KMS-11 (cell line): ENCODE measurements around the gene USH2A.
A peak's percentile ranks its signal among the peaks of the same experiment; 100 is the strongest.

ENCODE experiments used
- H2AFZ ChIP-seq: fragments of 200-600 bp; sonication (generic); 2 replicates; pipeline ENCODE4 v1.6.1; 2016; ENCODE audit warnings: antibody characterized with exemption, mixed run types, low read depth
- H3K27ac ChIP-seq: fragments of 200-600 bp; sonication (generic); 2 replicates; pipeline ENCODE4 v1.6.1; 2016; ENCODE audit warnings: mild to moderate bottlenecking, mixed run types
- H3K27me3 ChIP-seq: fragments of 200-600 bp; sonication (generic); 2 replicates; pipeline ENCODE4 v1.6.1; 2017; ENCODE audit warnings: mild to moderate bottlenecking, low read depth, mixed run types, moderate library complexity; ENCODE audit not compliant: insufficient read depth
- H3K36me3 ChIP-seq: fragments of 200-600 bp; sonication (generic); 2 replicates; pipeline ENCODE4 v1.6.1; 2017; ENCODE audit warnings: mild to moderate bottlenecking, mixed run types; ENCODE audit not compliant: insufficient read depth
- H3K4me1 ChIP-seq: fragments of 200-600 bp; sonication (generic); 2 replicates; pipeline ENCODE4 v1.6.1; 2016; ENCODE audit warnings: mild to moderate bottlenecking, low read depth, mixed run types; ENCODE audit not compliant: poor library complexity, severe bottlenecking
- H3K4me2 ChIP-seq: fragments of 200-600 bp; sonication (generic); 2 replicates; pipeline ENCODE4 v1.7.0; 2016; ENCODE audit warnings: mild to moderate bottlenecking, mixed run types
- H3K4me3 ChIP-seq: fragments of 200-600 bp; sonication (generic); IDR thresholded peaks from 2 replicates; pipeline ENCODE4 v1.6.1; 2017; ENCODE audit warnings: low read depth, low read length, mixed read lengths; ENCODE audit not compliant: insufficient read depth
- H3K79me2 ChIP-seq: fragments of 200-600 bp; sonication (generic); 2 replicates; pipeline ENCODE4 v1.6.1; 2016; ENCODE audit warnings: low read depth, mixed run types; ENCODE audit not compliant: insufficient read depth
- H3K9ac ChIP-seq: fragments of 200-600 bp; sonication (generic); 2 replicates; pipeline ENCODE4 v1.6.1; 2016; ENCODE audit warnings: mild to moderate bottlenecking, mixed run types
- H4K20me1 ChIP-seq: fragments of 200-600 bp; sonication (generic); 2 replicates; pipeline ENCODE4 v1.6.1; 2016; ENCODE audit warnings: mild to moderate bottlenecking, mixed run types; ENCODE audit not compliant: insufficient read depth
- TF ChIP-seq, protein P1 (sequence below): fragments of 200-600 bp; sonication (generic); conservative IDR thresholded peaks from 2 replicates; pipeline ENCODE4 v1.6.1; 2017; ENCODE audit warnings: low read depth, mild to moderate bottlenecking, antibody characterized with exemption, low read length, moderate library complexity, mixed read lengths

The USH2A gene

DNA sequence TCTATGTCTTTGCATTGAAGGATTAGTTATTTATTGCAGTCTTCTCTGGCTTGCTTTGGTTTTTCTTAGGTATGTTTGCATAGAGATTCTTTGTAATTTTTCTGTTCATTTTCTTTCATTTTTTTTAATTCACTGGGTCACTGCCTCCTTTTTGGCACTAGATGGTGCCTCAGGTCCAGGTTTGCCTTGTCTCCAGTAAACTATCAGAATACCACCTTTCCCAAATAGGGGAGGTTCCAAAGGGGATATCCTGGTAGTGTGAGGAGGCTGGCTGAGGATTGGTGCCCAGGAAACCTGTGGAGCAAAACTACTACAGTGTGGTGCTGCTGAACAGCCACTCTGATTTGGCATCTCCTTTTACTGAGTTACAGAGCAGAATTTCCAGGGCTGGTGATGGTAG is 599.0 kb downstream of the USH2A start:
- Histone ChIP-seq H4K20me1 (no peaks in the 10 kb centered on the region), H3K27me3 (no peaks in the 10 kb centered on the region), H3K36me3 (no peaks in the 10 kb centered on the region), H2AFZ (no peak overlapping the region), H3K4me3 (no peak overlapping the region), H3K9ac (no peak overlapping the region), H3K27ac (no peak overlapping the region), H3K4me2 (no peak overlapping the region), H3K79me2 (no peaks in the 10 kb centered on the region), H3K4me1 (no peaks in the 10 kb centered on the region)
- TF ChIP-seq, protein P1, sequence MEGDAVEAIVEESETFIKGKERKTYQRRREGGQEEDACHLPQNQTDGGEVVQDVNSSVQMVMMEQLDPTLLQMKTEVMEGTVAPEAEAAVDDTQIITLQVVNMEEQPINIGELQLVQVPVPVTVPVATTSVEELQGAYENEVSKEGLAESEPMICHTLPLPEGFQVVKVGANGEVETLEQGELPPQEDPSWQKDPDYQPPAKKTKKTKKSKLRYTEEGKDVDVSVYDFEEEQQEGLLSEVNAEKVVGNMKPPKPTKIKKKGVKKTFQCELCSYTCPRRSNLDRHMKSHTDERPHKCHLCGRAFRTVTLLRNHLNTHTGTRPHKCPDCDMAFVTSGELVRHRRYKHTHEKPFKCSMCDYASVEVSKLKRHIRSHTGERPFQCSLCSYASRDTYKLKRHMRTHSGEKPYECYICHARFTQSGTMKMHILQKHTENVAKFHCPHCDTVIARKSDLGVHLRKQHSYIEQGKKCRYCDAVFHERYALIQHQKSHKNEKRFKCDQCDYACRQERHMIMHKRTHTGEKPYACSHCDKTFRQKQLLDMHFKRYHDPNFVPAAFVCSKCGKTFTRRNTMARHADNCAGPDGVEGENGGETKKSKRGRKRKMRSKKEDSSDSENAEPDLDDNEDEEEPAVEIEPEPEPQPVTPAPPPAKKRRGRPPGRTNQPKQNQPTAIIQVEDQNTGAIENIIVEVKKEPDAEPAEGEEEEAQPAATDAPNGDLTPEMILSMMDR: peak; percentile 40; the same call in 1 of the 2 replicates

- H4K20me1 ChIP-seq: no peaks in the 10 kb centered on the region
- H3K9ac ChIP-seq: no peak overlapping the region
- no peak overlapping the region for H3K27ac ChIP-seq
- H3K4me3 ChIP-seq: no peak overlapping the region
- H3K36me3 ChIP-seq: no peaks in the 10 kb centered on the region
- no peaks in the 10 kb centered on the region for H3K27me3 ChIP-seq
- TF ChIP-seq, protein P1: no peak
- no peak overlapping the region for H3K4me2 ChIP-seq
- H2AFZ ChIP-seq: no peak overlapping the region
- H3K79me2 ChIP-seq: no peaks in the 10 kb centered on the region
- H3K4me1 ChIP-seq: no peaks in the 10 kb centered on the region
Observed at GRCh38 chr1:215819114-215819513, 604.1 kb downstream of the USH2A start.

DNA sequence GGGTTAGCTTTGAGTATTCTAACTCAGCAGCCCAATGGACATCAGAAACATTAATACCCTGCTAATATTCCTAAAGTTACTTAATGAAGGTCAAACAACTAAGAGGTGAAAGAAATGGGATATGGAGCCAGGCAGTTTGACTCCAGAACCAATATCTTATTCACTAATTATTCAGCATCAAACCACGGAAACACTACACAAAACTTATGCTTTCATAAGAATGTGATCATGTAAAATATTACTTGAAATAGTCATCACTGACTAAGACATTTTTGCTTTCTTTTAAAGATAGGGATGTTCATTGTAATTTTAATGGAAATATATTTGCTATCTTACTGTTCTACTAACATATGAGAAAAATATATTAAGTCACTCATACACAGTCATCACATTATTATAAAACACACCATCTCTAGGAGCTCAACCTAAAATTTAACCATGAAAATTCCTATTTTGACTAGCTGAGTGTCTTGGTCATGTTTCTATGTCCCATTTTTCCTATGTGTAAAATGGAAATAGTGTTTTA is 615.3 kb downstream of the USH2A start:
- Histone ChIP-seq H3K27me3 (no peaks in the 10 kb centered on the region), H3K79me2 (no peaks in the 10 kb centered on the region), H3K9ac (no peak overlapping the region), H4K20me1 (no peaks in the 10 kb centered on the region), H3K4me2 (no peak overlapping the region), H3K4me3 (no peak overlapping the region), H3K36me3 (no peaks in the 10 kb centered on the region), H3K4me1 (no peaks in the 10 kb centered on the region), H3K27ac (no peak overlapping the region), H2AFZ (no peak overlapping the region)
- TF ChIP-seq, protein P1: no peak

DNA sequence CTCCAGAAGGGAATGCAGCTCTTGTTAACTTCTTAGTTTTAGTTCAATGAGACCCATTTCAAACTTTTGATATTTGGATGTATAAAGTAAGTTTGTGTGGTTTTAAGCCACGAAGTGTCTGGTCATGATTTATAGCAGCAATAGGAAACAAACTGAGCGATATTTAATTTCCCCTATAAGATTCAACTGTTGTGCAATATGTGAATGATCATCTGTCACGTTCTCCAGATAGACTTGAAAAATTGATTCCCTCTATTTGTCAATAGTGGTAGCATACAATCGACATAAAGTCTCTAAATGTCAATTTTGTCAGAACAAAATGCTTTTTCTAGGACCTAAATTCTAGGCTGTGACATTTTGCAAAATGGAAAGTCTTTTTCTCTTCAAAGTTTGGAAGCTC is 616.0 kb downstream of the USH2A start:
- Histone ChIP-seq H3K9ac (no peak overlapping the region), H3K4me1 (no peaks in the 10 kb centered on the region), H3K4me3 (no peak overlapping the region), H3K36me3 (no peaks in the 10 kb centered on the region), H3K27ac (no peak overlapping the region), H3K4me2 (no peak overlapping the region), H2AFZ (no peak overlapping the region), H4K20me1 (no peaks in the 10 kb centered on the region), H3K27me3 (no peaks in the 10 kb centered on the region), H3K79me2 (no peaks in the 10 kb centered on the region)
- TF ChIP-seq, protein P1: no peak
